HepG2 (cell line): ENCODE measurements around the gene BLOC1S4. TPM values are rescaled to one million over a fixed set of nuclear protein-coding genes. Genes with fewer than 3 reads are reported as not detected.

Experiments
- CTCF ChIP-seq: sonication (generic); formaldehyde crosslinking; IDR thresholded peaks from 2 replicates; pipeline ENCODE4 v1.5.0; 2020; ENCODE audit warnings: mild to moderate bottlenecking, missing genetic modification reagents, moderate library complexity
- ERF ChIP-seq: IDR thresholded peaks from 2 replicates; pipeline ENCODE4 v1.6.1; 2018; ENCODE audit warnings: missing biosample characterization, missing genetic modification reagents
- FOXK2 ChIP-seq: fragments of 450-650 bp; IDR thresholded peaks from 2 replicates; pipeline ENCODE4 v1.6.1; 2016
- GABPB1 ChIP-seq: IDR thresholded peaks from 2 replicates; pipeline ENCODE4 v1.6.1; 2016; ENCODE audit warnings: mild to moderate bottlenecking, missing genetic modification reagents, moderate library complexity, missing compliant biosample characterization
- GPBP1L1 ChIP-seq: sonication (generic); formaldehyde crosslinking; IDR thresholded peaks from 2 replicates; pipeline ENCODE4 v1.5.0; 2020; ENCODE audit warnings: mild to moderate bottlenecking, missing genetic modification reagents
- PAF1 ChIP-seq: IDR thresholded peaks from 2 replicates; pipeline ENCODE4 v1.6.1; 2016; ENCODE audit warnings: missing genetic modification reagents, missing compliant biosample characterization
- PRMT3 ChIP-seq: sonication (generic); formaldehyde crosslinking; IDR thresholded peaks from 2 replicates; pipeline ENCODE4 v1.8.1; 2022; ENCODE audit warnings: low read depth, mild to moderate bottlenecking, moderate library complexity, missing genetic modification reagents, borderline replicate concordance
- RAD21 ChIP-seq: fragments of 450-650 bp; formaldehyde crosslinking; IDR thresholded peaks from 2 replicates; pipeline ENCODE4 v1.5.0; 2020; ENCODE audit warnings: mild to moderate bottlenecking
- REXO4 ChIP-seq: sonication (generic); formaldehyde crosslinking; IDR thresholded peaks from 2 replicates; pipeline ENCODE4 v1.8.0; 2022; ENCODE audit warnings: missing genetic modification reagents, mild to moderate bottlenecking, borderline replicate concordance
- RFX5 ChIP-seq: IDR thresholded peaks from 2 replicates; pipeline ENCODE4 v1.6.1; 2011; ENCODE audit warnings: low read depth, low read length, improper control_type of control experiment
- SSRP1 ChIP-seq: IDR thresholded peaks from 2 replicates; pipeline ENCODE4 v1.6.1; 2016; ENCODE audit warnings: control low read depth
- TCF7 ChIP-seq: sonication (generic); IDR thresholded peaks from 2 replicates; pipeline ENCODE4 v1.6.1; 2016; ENCODE audit warnings: antibody characterized with exemption, low read depth
- ZBTB38 ChIP-seq: sonication (generic); formaldehyde crosslinking; IDR thresholded peaks from 2 replicates; pipeline ENCODE4 v1.5.1; 2020; ENCODE audit warnings: mild to moderate bottlenecking, missing genetic modification reagents
- ZFP36 ChIP-seq: fragments of 150-350 bp; IDR thresholded peaks from 2 replicates; pipeline ENCODE4 v1.6.1; 2018; ENCODE audit warnings: borderline replicate concordance, low read length, low read depth; ENCODE audit not compliant: partially characterized antibody
- ZNF574 ChIP-seq: sonication (generic); formaldehyde crosslinking; IDR thresholded peaks from 2 replicates; pipeline ENCODE4 v1.4.0; 2020; ENCODE audit warnings: missing genetic modification reagents
- ZNF687 ChIP-seq: sonication (generic); formaldehyde crosslinking; IDR thresholded peaks from 2 replicates; pipeline ENCODE4 v1.5.1; 2020; ENCODE audit warnings: mild to moderate bottlenecking, missing genetic modification reagents, moderate library complexity
- polyA plus RNA-seq, 8 experiments: library from polyadenylated mRNA; depleted of rRNA in 3 of 8; stranded (reverse) in 7 of 8; unstranded in 1 of 8; fragments of >200 nt; fragmentation: Illumina TruSeq in 4 of 8; extraction: Trizol in 4 of 8; gene quantifications; 2 replicates each; pipeline versions ENCODE4 v1.2.1 to v1.2.3, GENCODE V29; 2011 to 2016; ENCODE audit warnings: low read depth in 4 of 8, missing spikeins in 1 of 8, mixed read lengths in 1 of 8; ENCODE audit not compliant: insufficient read depth in 1 of 8
- total RNA-seq, 5 experiments: library from RNA; depleted of rRNA; stranded (reverse); fragments of >200 nt; fragmentation: Illumina TruSeq; extraction: Trizol; gene quantifications; 2 replicates each; pipeline ENCODE4 v1.2.3, GENCODE V29; 2016; ENCODE audit warnings: low read depth in 1 of 5

The BLOC1S4 gene
- total and polyA plus RNA-seq, 2 of the 13 experiments (the other 11 are each of a cell fraction or from before 2014, with no cell fraction given), result 15.5 to 20.9 TPM

- TF ChIP-seq CTCF (CRISPR knock-in tag), result peak; percentile 31; the same call in 1 of the 2 replicates
- TF ChIP-seq FOXK2, result no peak
- peak; percentile 85 for TF ChIP-seq ZNF574 (CRISPR knock-in tag)
- no peak for TF ChIP-seq RFX5
- TF ChIP-seq SSRP1, result 0 out of 2 replicates have a peak, but pooled peaks have one; percentile 33
- TF ChIP-seq GABPB1 (CRISPR knock-in tag), result peak; percentile 6; the same call in 1 of the 2 replicates
- peak; percentile 32; the same call in 1 of the 2 replicates for TF ChIP-seq ZNF687 (CRISPR knock-in tag)
- peak; percentile 20; the same call in 1 of the 2 replicates for TF ChIP-seq RAD21 (CRISPR knock-in tag)
- no peak for TF ChIP-seq GPBP1L1 (CRISPR knock-in tag)
- TF ChIP-seq ZFP36, result no peak
- no peak for TF ChIP-seq TCF7
- 0 out of 2 replicates have a peak, but pooled peaks have one; percentile 24 for TF ChIP-seq ZBTB38
- TF ChIP-seq ERF (CRISPR knock-in tag), result no peak
- 0 out of 2 replicates have a peak, but pooled peaks have one; percentile 36 for TF ChIP-seq PAF1 (CRISPR knock-in tag)
- TF ChIP-seq PRMT3 (CRISPR knock-in tag), result no peak
- TF ChIP-seq REXO4, result no peak
Measured at GRCh38 chr4:6680372-6681034, 35.5 kb upstream of the BLOC1S4 start (continued).
